VCaP (cell line): ENCODE measurements around the gene PUS3.

ENCODE experiments used
- H3K27ac ChIP-seq: fragments of 450-650 bp; 2 replicates; pipeline ENCODE4 v1.5.1; 2017
- CTCF ChIP-seq: fragments of 450-650 bp; conservative IDR thresholded peaks from 2 replicates; pipeline ENCODE4 v1.5.1; 2017; ENCODE audit warnings: mild to moderate bottlenecking, moderate library complexity

The PUS3 gene

GRCh38 chr11:125930076-125930450, 27.1 kb upstream of the PUS3 start:
- TF ChIP-seq CTCF, result no peak
- H3K27ac ChIP-seq, result no peak overlapping the region

- no peak overlapping the region for H3K27ac ChIP-seq
- TF ChIP-seq CTCF, result no peak
These were observed 26.6 kb upstream of the PUS3 start for GRCh38 chr11:125929445-125930075.

- no peak for TF ChIP-seq CTCF
- no peak overlapping the region for H3K27ac ChIP-seq
These were observed 23.7 kb upstream of the PUS3 start for GRCh38 chr11:125926682-125927081.

- no peak for TF ChIP-seq CTCF
- no peak overlapping the region for H3K27ac ChIP-seq
These were observed 22.8 kb upstream of the PUS3 start for GRCh38 chr11:125925804-125926203.

GRCh38 chr11:125925247-125925740, 22.3 kb upstream of the PUS3 start:
- TF ChIP-seq CTCF, result no peak
- no peak overlapping the region for H3K27ac ChIP-seq

GRCh38 chr11:125924384-125925007, 21.5 kb upstream of the PUS3 start:
- no peak overlapping the region for H3K27ac ChIP-seq
- no peak for TF ChIP-seq CTCF

- TF ChIP-seq CTCF, result no peak
- no peak overlapping the region for H3K27ac ChIP-seq
These were observed 20.6 kb upstream of the PUS3 start for GRCh38 chr11:125923633-125924032.
